NCI-H128 (cell line): ENCODE data around the gene HIVEP2.

Experiments
- DNase-seq: peaks from one replicate; lab custom pipeline; 2025; ENCODE audit not compliant: unreplicated experiment; lab: John Stamatoyannopoulos, UW

Gene HIVEP2

DNA sequence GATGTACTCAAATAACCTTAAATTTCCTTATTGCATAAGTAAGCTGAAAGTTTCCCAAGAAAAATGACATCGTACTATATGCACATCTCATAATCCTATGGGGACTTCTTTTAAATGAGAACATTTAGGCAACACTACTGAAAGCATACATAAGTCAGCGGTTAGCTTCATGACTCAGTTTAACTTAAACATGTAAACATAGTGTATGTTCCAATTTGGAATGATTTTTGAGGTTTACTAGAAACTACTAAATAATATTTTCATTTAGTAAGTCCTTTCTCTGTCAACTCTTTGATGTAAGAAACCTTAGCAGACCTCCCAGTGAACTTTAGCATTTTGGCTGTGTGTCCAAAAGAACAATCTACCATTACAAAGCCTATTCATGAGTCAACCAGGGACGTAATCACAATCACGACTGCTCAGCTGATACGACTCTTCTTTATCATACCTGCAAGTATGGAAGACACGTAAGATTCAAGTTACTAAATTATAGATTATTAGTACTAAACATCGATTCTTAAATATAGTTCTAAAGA, 19.3 kb downstream of the HIVEP2 start:
- no peak for DNase-seq

DNA sequence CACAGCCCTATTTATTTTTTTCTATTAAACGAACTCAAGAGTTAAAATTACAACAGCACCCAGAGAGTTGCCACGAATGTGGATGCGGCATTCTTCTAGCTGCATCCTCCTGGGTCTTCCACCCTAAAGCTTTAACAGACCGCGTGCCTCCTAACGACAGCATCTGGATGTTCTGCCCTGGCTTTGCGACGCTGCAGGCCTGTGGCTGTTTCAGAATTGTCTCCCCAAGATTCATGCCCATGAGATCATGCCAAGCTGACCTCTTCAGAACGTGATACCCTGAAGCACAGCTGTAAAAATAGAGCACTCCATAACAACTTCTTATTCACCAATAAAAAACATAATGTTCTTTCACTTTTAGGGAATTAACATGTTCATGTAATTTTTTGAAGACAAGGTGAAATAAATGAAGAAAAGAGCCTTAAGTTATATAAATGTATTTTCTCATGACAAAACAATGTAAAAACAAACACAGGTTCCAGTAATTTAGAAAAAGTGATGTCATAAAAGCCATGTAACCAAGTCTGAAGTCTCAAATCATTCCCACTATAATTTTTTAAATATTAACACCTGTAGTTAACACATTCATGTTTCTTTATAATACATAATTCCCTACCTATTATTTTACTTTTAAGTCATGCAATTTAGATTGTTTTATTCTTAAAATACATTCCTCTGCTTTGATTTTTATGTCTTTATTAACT, 26.5 kb downstream of the HIVEP2 start:
- no peak for DNase-seq

GRCh38 chr6:142916881-142917280, 28.1 kb downstream of the HIVEP2 start:
- DNase-seq, result no peak

- no peak for DNase-seq
Measured at GRCh38 chr6:142914937-142915697, 29.9 kb downstream of the HIVEP2 start.

GRCh38 chr6:142914369-142914768, 30.6 kb downstream of the HIVEP2 start:
- DNase-seq, result no peak

- DNase-seq, result no peak
Measured at GRCh38 chr6:142913511-142914047, 31.4 kb downstream of the HIVEP2 start.

DNA sequence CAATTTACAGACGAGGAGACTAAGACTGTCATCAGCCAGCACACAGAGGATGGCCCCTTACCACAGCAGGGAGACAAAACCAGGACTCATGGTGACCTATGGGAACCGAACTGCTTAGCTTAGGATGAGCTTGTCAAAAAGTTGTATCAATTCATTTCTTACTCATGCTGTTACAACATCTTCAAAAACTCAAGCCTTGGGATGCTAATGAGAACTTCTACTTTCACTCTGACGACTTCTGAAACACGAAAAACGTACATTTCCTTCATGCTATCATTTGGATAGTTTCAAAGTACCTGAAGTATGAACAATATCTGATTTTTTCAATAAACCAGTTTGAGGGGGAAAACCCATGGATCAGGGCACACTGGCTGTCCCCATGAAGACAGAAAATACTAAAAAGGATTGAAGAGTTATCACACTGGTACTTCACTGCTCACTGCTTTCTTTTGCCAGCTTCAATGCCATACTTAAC, 31.9 kb downstream of the HIVEP2 start:
- DNase-seq, result no peak

DNA sequence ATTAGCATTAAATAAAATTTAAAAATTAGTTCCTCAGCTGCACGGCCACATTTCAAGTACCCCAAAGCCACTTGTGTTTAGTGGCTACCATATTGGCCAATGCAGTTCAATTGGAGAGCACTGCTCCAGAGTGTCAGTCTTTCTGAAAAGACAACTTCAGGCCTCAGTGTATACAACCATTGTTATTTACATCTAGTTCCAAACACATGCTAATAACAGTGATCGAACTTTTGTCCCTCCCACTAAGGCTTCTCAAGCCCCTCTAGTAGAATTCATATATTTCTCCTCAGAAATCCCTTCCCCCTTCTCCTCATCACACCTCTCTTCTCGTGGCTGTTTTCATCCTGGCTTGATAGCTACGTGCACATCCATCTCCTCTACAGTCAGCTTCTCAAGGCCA, 32.9 kb downstream of the HIVEP2 start:
- no peak for DNase-seq

- no peak for DNase-seq
Measured at GRCh38 chr6:142911430-142911829, 33.5 kb downstream of the HIVEP2 start.

DNA sequence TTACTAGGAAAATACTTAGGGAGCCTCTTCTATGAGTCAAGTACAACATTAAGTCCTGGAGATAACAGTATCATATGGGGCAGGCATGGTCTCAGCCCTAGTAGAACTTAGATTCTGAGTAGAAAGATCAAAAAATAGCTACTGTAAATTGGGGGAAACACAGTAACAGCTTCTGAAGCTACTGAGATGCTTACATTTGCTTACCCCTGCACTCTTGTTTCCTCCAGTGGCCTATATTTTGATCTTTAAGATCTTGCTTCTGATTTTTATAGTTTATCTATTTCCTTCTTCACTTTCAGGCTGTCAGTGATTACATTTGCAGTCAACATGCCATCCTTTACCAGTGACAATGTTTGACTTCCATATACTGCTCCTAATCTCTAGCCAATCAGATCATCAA, 35.3 kb downstream of the HIVEP2 start:
- no peak for DNase-seq

DNA sequence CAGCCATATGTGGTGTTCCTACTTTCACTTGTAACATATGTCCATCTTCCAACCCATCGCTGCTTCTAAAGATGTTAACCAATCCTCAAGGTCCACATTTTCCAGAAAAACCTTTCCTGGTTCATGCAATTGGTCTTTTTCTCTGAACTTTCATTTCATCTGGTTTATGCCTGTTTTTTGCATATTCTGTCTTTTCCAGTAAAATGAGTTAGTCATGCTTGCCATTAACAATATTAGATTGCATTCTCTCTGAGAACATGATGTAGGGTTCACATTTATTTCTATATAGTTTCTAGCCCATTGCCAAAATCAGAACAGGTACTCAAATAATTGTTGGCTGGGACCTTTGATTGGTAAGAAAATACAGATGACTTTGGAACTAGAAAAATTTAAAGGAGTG, 36.7 kb downstream of the HIVEP2 start:
- DNase-seq, result no peak

GRCh38 chr6:142907544-142907943, 37.4 kb downstream of the HIVEP2 start:
- no peak for DNase-seq

DNA sequence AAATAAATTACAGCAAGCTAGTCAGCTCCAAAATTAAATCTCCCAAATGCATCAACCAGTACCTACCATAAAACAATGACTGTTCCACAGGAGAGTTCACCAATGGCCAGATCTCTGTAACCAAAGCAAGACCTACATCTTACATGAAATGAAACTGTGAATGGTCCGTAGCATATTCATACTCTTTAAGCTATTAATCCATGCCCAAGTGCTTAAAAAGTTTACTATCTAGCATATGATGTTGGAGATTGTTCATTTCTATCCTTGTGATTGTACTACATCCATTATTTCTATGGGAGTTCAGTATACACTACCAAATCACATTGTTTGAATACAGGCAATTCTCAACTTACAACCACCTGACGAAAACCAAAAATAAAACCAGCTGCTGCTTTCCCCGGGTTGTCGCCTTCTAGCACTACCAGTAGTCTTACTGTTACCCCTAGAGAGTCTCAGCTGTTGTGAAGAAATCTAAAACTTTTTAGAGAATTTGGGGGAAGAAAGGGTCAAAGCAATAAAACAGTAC, 38.0 kb downstream of the HIVEP2 start:
- no peak for DNase-seq

DNA sequence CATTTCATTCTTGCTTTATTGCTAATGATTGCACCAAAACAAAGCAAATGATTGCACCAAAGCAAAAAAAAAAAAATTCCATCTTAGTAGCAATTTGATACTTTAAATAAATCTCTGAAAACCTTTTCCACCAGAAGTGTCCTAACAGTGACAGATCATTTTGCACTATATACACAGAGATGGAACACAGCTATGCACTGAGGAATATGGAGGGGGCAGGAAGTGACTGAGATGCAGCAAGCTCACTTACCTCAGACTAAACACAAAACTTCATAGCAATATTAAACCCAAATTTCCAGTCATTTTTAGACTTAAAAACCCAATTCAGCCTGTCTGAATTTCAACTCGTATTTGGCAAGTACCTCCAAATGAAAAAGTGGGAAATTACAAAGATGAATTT, 41.2 kb downstream of the HIVEP2 start:
- DNase-seq, result no peak

DNA sequence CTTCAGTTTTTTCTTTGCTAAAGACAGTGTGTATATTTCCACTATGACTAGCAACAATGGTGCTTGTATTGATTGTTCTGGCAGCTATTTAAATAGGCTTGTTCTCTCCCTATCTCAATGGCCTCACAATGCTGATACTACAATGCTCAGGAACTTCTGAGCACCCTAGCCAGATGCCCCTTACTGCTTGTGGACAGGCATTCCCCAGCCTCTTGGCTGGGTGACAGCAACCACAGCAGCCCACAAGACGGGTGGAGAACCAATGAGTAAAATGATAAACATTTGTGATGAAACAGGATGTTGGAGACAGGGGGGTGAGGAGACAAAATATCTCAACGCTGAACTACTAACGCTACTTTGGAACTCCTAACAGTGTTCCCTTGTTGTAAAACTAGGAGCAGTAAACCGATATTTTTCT, 42.3 kb downstream of the HIVEP2 start:
- DNase-seq, result no peak

DNA sequence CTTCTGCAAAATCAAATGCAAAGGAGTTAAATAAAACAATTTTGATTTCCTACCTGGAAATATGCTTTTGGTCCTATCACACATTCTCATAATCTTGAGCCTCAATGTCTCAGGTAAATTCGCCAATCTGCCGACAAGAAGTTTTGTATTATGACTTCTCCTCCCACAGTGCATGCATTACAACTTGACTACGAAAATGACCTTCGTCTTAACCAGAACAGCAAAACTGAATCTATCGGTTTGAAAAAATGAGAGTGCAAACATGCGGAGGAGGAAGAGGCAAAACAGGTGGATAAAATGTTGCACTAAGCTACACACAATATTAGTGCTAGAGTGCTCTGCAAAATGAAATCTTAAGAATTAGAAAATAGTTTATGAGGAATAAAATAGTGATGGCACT, 43.4 kb downstream of the HIVEP2 start:
- no peak for DNase-seq

GRCh38 chr6:142900227-142900971, 44.6 kb downstream of the HIVEP2 start:
- DNase-seq, result no peak

GRCh38 chr6:142898927-142899895, 45.8 kb downstream of the HIVEP2 start:
- DNase-seq, result no peak

DNA sequence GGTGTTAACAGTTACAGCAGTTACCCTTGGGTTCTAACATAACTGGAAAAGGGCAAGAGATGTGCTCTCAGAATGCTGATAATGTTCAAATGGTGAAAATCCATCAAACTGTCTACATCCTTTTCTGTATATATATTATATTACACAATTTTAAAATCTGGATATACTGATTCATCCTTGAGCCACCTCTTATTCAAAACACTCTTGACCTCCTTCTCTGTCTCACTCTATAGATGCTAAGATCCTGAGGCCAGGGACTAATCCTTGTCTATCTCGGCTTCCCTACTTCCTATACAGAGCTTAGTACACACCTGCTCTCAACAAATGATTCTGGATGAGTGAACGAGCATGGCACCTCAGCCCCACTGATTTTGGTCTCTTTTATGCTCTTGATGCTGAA, 47.3 kb downstream of the HIVEP2 start:
- DNase-seq, result no peak

DNA sequence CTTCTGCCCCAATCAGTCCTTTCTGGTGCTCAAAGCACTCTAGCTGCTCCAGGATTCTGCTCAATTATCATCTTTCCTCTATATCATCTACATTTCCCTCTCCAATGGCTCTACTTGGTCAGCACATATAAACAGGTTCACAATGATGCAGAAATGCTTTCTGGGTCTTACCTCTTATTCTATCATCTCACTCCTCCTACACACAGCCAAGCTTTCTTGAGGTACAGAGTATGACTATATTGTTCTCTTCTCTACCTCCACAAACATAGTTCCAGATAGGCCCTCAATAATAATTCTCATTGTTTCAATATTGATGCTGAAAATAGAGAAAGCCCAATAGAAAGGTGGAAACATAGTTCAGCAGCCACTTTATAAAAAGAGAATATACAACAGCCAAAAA, 48.2 kb downstream of the HIVEP2 start:
- DNase-seq, result no peak
